GM12878 (cell line): ENCODE data around the gene RB1. TPM values are rescaled to one million over a fixed set of nuclear protein-coding genes. Genes with fewer than 3 reads are reported as not detected.
A peak's percentile ranks its signal among the peaks of the same experiment; 100 is the strongest.

Experiments used
- BCL3 ChIP-seq: IDR thresholded peaks from 2 replicates; pipeline ENCODE4 v1.6.1; 2011; ENCODE audit warnings: borderline replicate concordance, low read depth, mild to moderate bottlenecking, moderate library complexity, low read length; ENCODE audit not compliant: insufficient read depth, poor library complexity, severe bottlenecking
- BCLAF1 ChIP-seq: fragments of 450-650 bp; IDR thresholded peaks from 2 replicates; pipeline ENCODE4 v1.6.1; 2017; ENCODE audit warnings: antibody characterized with exemption, mild to moderate bottlenecking, moderate library complexity
- BHLHE40 ChIP-seq, 2 experiments: fragments of 450-650 bp in 1 of 2; IDR thresholded peaks; 2 replicates each; pipeline ENCODE4 v1.6.1; 2011 to 2017; ENCODE audit warnings: low read depth in 2 of 2, borderline replicate concordance in 1 of 2, improper control_type of control experiment in 1 of 2, low read length in 1 of 2, mild to moderate bottlenecking in 1 of 2
- CHD2 ChIP-seq: IDR thresholded peaks from 2 replicates; pipeline ENCODE4 v1.6.1; 2011; ENCODE audit warnings: low read depth, low read length, improper control_type of control experiment, borderline replicate concordance
- EED ChIP-seq: sonication (generic); IDR thresholded peaks from 2 replicates; pipeline ENCODE4 v1.6.1; 2016; ENCODE audit warnings: antibody characterized with exemption, low read depth
- EP300 ChIP-seq, 2 experiments: fragments of 150-350 bp in 1 of 2; IDR thresholded peaks; 2 replicates each; pipeline ENCODE4 v1.6.1; 2011 to 2012; ENCODE audit warnings: low read depth in 2 of 2, low read length in 2 of 2, borderline replicate concordance in 1 of 2, improper control_type of control experiment in 1 of 2, inconsistent platforms in 1 of 2; ENCODE audit not compliant: control insufficient read depth in 1 of 2
- IRF4 ChIP-seq: IDR thresholded peaks from 2 replicates; pipeline ENCODE4 v1.6.1; 2011; ENCODE audit warnings: low read depth, low read length
- KDM1A ChIP-seq: fragments of 200-600 bp; sonication (generic); IDR thresholded peaks from 2 replicates; pipeline ENCODE4 v1.6.1; 2016; ENCODE audit warnings: borderline replicate concordance
- LARP7 ChIP-seq: fragments of 450-650 bp; IDR thresholded peaks from 2 replicates; pipeline ENCODE4 v1.6.1; 2017; ENCODE audit warnings: mild to moderate bottlenecking
- MTA3 ChIP-seq: IDR thresholded peaks from 2 replicates; pipeline ENCODE4 v1.6.1; 2012; ENCODE audit warnings: low read length, inconsistent platforms, borderline replicate concordance
- MXI1 ChIP-seq: fragments of 150-350 bp; IDR thresholded peaks from 2 replicates; pipeline ENCODE4 v1.6.1; 2011; ENCODE audit warnings: low read depth, mild to moderate bottlenecking, inconsistent platforms, low read length, improper control_type of control experiment
- NFIC ChIP-seq: IDR thresholded peaks from 2 replicates; pipeline ENCODE4 v1.6.1; 2012; ENCODE audit warnings: low read depth, mild to moderate bottlenecking, inconsistent platforms, low read length, moderate library complexity
- NR2F1 ChIP-seq: fragments of 450-650 bp; conservative IDR thresholded peaks from 2 replicates; pipeline ENCODE4 v1.6.1; 2017; ENCODE audit warnings: mild to moderate bottlenecking
- POLR2AphosphoS5 ChIP-seq: IDR thresholded peaks from 2 replicates; pipeline ENCODE4 v1.6.1; 2011; ENCODE audit warnings: mild to moderate bottlenecking, low read length, inconsistent platforms
- RCOR1 ChIP-seq: conservative IDR thresholded peaks from 2 replicates; pipeline ENCODE4 v1.6.1; 2012; ENCODE audit warnings: low read depth, low read length, improper control_type of control experiment
- SKIL ChIP-seq: fragments of 450-650 bp; IDR thresholded peaks from 2 replicates; pipeline ENCODE4 v1.6.1; 2017; ENCODE audit warnings: mild to moderate bottlenecking, low read depth, inconsistent platforms; ENCODE audit not compliant: poor library complexity, severe bottlenecking
- SP1 ChIP-seq: IDR thresholded peaks from one replicate; pipeline ENCODE4 v1.6.1; 2011; ENCODE audit warnings: low read depth, low read length
- WRNIP1 ChIP-seq: IDR thresholded peaks from 2 replicates; pipeline ENCODE4 v1.6.1; 2011; ENCODE audit warnings: low read depth, low read length, improper control_type of control experiment, borderline replicate concordance
- ZNF687 ChIP-seq: fragments of 450-650 bp; IDR thresholded peaks from 2 replicates; pipeline ENCODE4 v1.6.1; 2017; ENCODE audit warnings: mild to moderate bottlenecking, moderate library complexity
- polyA plus RNA-seq, 11 experiments: library from polyadenylated mRNA; depleted of rRNA in 4 of 11; unstranded in 6 of 11; stranded (reverse) in 5 of 11; fragments of >200 nt; fragmentation: Nextera tagmentation in 4 of 11; fragmentation: Illumina TruSeq in 1 of 11; extraction: Ambion mirVana in 4 of 11; extraction: Trizol in 1 of 11; gene quantifications; 1 replicate in 1 of 11; 2 replicates in 10 of 11; pipeline versions ENCODE4 v1.2.1 to v1.2.3, GENCODE V29; 2011 to 2016; ENCODE audit warnings: inconsistent platforms in 2 of 11, missing spikeins in 2 of 11, low read depth in 1 of 11
- total RNA-seq, 4 experiments: library from RNA; depleted of rRNA in 3 of 4; stranded (reverse); fragments of >200 nt in 3 of 4; fragmentation: Illumina TruSeq in 1 of 4; extraction: Trizol in 1 of 4; gene quantifications; 2 replicates each; pipeline versions ENCODE4 v1.2.1 to v1.2.3, GENCODE V29; 2013 to 2021

RB1 gene
- total and polyA plus RNA-seq, 10 of the 15 experiments (the other 5 are each of a cell fraction or from before 2014, with no cell fraction given), result 2.8 to 45.0 (median 8.3) TPM

- no peak for TF ChIP-seq BCL3
- peak; percentile 90 for TF ChIP-seq EED
- no peak for TF ChIP-seq KDM1A
- TF ChIP-seq WRNIP1, result no peak
- peak; percentile 60; the same call in 1 of the 2 replicates for TF ChIP-seq POLR2AphosphoS5
- no peak for TF ChIP-seq LARP7
- TF ChIP-seq SP1, result peak; percentile 58
- peak; percentile 87 for TF ChIP-seq NFIC
- peak; percentile 95 for TF ChIP-seq MTA3
- TF ChIP-seq RCOR1, result 0 out of 2 replicates have a peak, but pooled peaks have one; percentile 62
- TF ChIP-seq EP300 (IDR thresholded peaks at IDR 0.05; ENCODE audit: borderline replicate concordance in 1 of 2, control insufficient read depth in 1 of 2, low read depth in 2 of 2, low read length in 2 of 2), result peak in 1 of 2 experiments; percentile 45; a peak in 1 of 4 replicates
- TF ChIP-seq NR2F1, result no peak
- TF ChIP-seq CHD2, result 0 out of 2 replicates have a peak, but pooled peaks have one; percentile 34
- peak; percentile 95 for TF ChIP-seq ZNF687
- no peak for TF ChIP-seq BCLAF1
- peak; percentile 78 for TF ChIP-seq IRF4
- TF ChIP-seq MXI1, result peak; percentile 81; the same call in 1 of the 2 replicates
- peak; percentile 95 to 96 for TF ChIP-seq BHLHE40 (IDR thresholded peaks at IDR 0.05; ENCODE audit: borderline replicate concordance in 1 of 2, low read depth in 2 of 2, low read length in 1 of 2)
- peak; percentile 54 for TF ChIP-seq SKIL
Measured at GRCh38 chr13:48492470-48493065, 189.0 kb downstream of the RB1 start (continued).
